ENCODE data around the gene SEMA3G.
A peak's percentile ranks its signal among the peaks of the same experiment; 100 is the strongest.

The SEMA3G gene

DNA sequence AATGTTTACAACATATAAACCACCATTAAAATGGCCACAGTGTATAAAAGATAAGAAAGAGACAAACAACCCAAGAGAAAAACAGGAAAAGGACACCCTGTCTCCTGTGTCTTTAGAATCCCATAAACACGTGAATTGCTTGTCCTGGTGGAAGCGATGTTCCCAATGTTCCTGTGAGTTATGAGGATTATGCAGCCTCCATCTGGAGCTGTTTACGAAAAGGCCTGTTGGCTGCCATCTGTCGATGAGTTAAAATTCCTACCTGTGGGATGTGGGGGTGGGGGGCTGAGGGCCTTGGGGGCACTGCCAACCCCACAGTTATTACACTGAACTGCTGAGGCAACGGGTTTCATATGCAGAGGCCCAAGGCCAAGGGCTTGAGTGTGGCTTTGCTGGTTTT lies 24.1 kb upstream of the SEMA3G start:
- Histone ChIP-seq H3K4me1 (ENCODE audit: insufficient read depth, low read length) (no peaks in the 10 kb centered on the region), H3K9me3 (ENCODE audit: control insufficient read depth, insufficient read depth, low read length) (no peaks in the 10 kb centered on the region), H3K9ac (ENCODE audit: low read depth, low read length) (no peak overlapping the region), H3K36me3 (ENCODE audit: insufficient read depth, low read length) (peaks cover 13% of the 10 kb centered on the region)

DNA sequence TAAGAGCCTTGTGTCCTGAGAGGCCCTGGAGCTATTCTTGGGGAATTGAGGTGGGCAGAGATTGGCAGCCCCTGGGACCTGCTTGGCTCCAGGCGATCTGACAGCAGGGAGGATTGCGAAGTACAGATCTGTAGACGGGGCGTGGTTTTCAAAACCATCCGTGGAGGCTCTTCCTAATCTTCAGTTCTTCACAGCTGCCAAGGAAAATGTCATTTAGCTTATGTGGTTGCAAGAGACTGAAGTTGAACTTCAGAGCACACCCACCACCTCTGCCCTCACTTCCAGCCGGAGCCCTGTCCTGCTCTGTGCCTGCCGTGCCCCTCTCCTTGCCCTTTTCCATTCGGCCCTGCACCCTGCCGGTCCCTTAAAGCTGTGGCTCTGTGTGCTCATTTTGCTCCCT lies 23.4 kb upstream of the SEMA3G start:
- Histone ChIP-seq H3K4me1 (ENCODE audit: insufficient read depth, low read length) (no peaks in the 10 kb centered on the region), H3K9ac (ENCODE audit: low read depth, low read length) (no peak overlapping the region), H3K9me3 (ENCODE audit: control insufficient read depth, insufficient read depth, low read length) (no peaks in the 10 kb centered on the region), H3K36me3 (ENCODE audit: insufficient read depth, low read length) (peaks cover 10% of the 10 kb centered on the region)

DNA sequence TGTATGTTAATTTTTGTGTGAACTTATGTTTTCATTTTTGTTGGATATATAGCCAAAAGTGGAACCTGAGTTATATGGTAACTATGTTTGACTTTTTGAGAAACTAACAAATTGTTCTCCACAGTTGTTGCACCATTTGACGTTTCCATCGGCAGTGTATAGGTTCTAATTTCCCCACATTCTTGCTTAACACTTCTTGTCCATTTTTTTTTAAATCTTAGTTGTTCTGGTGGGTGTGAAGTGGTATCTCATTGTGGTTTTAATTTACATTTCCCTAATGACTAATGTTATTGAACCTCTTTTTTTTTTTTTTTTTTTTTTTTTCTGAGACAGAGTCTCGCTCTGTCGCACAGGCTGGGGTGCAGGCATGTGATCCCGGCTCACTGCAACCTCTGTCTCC lies 18.5 kb upstream of the SEMA3G start:
- no peaks in the 10 kb centered on the region for H3K9me3 ChIP-seq (ENCODE audit: control insufficient read depth, insufficient read depth, low read length)
- H3K36me3 ChIP-seq (ENCODE audit: insufficient read depth, low read length): peaks cover 22% of the 10 kb centered on the region
- no peak overlapping the region for H3K9ac ChIP-seq (ENCODE audit: low read depth, low read length)
- no peaks in the 10 kb centered on the region for H3K4me1 ChIP-seq (ENCODE audit: insufficient read depth, low read length)

DNA sequence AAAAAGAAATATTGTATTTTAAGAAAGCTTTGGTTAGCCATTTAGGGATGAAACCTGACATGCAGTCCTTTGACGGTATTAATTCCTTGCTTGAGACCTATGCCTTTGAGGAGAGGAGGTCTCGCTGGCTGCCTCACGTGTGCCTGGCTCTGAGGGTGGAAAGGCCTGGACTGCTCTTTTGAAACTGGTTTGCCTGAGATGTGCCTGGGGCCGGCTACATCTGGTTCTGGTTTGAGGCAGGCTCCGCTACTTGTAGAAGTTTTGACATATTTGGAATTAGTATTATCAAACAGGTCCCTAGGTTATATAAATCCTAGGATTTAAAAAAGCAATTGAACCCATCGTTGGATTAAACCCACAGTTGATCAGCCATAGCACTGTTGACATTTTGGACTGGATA lies 17.0 kb upstream of the SEMA3G start:
- no peaks in the 10 kb centered on the region for H3K9me3 ChIP-seq (ENCODE audit: control insufficient read depth, insufficient read depth, low read length)
- peaks cover 29% of the 10 kb centered on the region for H3K36me3 ChIP-seq (ENCODE audit: insufficient read depth, low read length)
- H3K9ac ChIP-seq (ENCODE audit: low read depth, low read length): no peak overlapping the region
- H3K4me1 ChIP-seq (ENCODE audit: insufficient read depth, low read length): no peaks in the 10 kb centered on the region

DNA sequence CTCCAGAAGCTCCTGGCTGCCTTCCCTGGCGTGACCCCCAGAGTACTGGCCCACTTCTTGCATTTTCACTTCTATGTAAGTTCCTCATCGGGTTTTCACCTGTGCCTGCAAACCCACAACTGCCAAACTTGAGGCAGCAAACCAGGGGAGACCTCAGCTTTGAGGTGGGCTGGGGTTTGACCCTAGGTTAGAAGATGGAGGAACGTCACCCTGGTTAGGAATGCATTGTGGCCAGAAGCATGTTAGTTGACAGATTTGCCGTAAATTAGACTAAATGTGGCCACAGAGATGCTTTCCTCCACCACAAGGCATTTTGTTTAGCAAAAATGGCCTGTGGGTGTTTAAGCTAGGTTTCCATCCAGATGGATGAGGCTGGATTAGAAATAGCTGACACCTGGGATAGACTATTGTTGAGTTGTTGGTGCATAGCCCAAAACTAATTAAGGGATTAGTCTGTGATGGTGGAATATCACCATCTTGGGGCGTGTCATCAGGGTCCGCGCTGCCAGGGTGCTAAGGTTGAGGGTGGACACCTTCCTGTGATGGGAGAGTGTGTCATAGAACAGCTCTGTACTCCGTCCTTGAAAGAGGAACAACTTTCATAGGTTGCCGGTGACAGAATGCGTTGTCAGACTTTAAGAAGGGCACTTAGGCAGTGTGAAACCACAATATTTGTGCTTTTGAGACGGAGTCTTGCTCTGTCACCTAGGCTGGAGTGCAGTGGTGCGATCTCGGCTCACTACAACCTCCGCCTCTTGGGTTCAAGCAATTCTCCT lies 14.1 kb upstream of the SEMA3G start:
- Histone ChIP-seq H3K36me3 (ENCODE audit: insufficient read depth, low read length) (peaks cover 26% of the 10 kb centered on the region), H3K9me3 (ENCODE audit: control insufficient read depth, insufficient read depth, low read length) (no peaks in the 10 kb centered on the region), H3K4me1 (ENCODE audit: insufficient read depth, low read length) (peaks cover 8% of the 10 kb centered on the region; the same call in 1 of the 2 replicates), H3K9ac (ENCODE audit: low read depth, low read length) (no peak overlapping the region)

DNA sequence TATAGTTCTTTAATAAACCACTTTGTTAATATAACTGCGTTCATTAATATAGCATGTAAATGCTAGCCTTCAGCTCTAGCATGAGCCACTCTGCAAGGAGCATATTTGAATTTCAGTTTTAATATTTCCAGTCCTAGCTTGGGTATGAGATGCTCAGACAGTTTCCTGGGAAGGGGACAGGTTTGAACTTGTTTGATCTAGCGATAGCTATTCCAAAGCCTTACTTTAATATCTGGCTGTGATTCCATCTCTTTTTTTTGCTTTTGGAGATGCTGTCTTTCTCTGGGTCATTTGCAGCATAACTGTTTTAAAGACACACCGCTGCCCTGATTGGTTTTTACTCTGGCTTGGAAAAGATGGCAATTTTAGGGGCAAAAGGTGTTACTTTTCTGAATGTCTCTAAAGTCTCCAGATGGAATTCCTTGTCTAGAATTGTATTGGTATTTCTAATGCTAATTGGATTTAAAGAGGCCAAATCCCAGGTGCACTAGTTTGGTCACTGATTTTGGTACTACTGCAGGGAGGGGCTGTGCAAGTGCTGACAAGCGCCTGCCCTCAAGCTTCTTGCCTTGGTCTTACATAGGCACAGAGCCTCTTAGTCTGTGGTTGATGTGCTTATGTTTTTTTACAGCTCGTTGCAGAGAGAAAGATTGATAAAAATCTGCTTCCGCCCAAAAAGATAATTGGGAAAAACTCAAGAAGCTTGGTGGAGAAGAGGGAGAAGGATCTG lies 13.3 kb upstream of the SEMA3G start:
- Histone ChIP-seq H3K36me3 (ENCODE audit: insufficient read depth, low read length) (peaks cover 26% of the 10 kb centered on the region), H3K9ac (ENCODE audit: low read depth, low read length) (no peak overlapping the region), H3K4me1 (ENCODE audit: insufficient read depth, low read length) (peaks cover 8% of the 10 kb centered on the region; the same call in 1 of the 2 replicates), H3K9me3 (ENCODE audit: control insufficient read depth, insufficient read depth, low read length) (no peaks in the 10 kb centered on the region)

DNA sequence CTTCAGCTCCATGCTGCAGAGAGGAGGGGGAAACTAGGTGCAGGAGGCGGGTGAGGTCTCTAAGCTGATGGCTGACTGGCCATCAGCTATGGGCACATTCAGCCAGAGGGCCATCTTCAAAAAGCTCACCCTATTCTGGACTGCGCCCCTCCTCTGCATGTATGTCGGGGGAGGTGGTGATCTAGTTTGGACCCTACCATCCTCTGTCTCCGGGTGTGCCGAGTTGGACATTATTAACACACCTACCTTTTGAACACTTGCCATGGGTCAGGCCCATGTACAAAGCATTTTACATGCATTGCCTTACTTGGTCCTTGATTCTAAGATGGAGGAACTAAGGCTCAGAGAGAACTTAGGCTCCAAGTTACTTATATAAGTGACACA lies 11.9 kb upstream of the SEMA3G start:
- Histone ChIP-seq H3K9me3 (ENCODE audit: control insufficient read depth, insufficient read depth, low read length) (no peaks in the 10 kb centered on the region), H3K9ac (ENCODE audit: low read depth, low read length) (peak overlapping the region; percentile 68), H3K36me3 (ENCODE audit: insufficient read depth, low read length) (peaks cover 22% of the 10 kb centered on the region), H3K4me1 (ENCODE audit: insufficient read depth, low read length) (peaks cover 8% of the 10 kb centered on the region; the same call in 1 of the 2 replicates)

DNA sequence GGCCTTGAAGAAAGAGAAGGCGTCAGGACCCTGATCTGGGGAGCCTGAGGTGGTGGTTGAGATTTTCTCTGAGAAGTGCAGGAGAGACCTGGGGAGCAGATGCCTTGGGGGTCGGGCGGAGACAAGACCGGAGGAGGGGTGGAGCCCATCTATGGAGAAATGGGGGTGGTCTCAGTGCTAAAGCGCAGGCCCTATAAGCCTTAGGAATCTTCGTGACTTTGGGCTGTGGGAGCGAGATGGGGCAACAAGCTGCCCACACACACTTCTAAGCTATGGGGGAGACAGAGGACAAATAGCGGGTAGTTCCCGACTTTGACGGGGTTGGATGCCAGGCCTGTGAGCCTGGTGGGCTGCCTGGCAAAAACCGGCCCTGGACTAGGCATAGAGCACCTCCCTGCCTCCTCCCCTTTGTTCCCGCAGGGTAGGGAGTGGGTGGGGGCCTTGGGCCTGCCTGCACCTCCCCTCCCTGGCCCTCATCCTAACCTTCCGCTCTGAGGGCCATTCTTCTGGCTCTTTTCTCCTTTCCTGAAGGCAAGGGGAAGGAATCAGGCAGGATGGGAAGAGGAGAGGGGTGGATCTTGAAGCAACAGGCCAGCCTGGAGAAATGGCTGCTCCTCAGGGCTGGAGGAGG lies 11.4 kb upstream of the SEMA3G start:
- H3K9ac ChIP-seq (ENCODE audit: low read depth, low read length): peak overlapping the region; percentile 68
- no peaks in the 10 kb centered on the region for H3K9me3 ChIP-seq (ENCODE audit: control insufficient read depth, insufficient read depth, low read length)
- H3K4me1 ChIP-seq (ENCODE audit: insufficient read depth, low read length): peaks cover 8% of the 10 kb centered on the region; the same call in 1 of the 2 replicates
- H3K36me3 ChIP-seq (ENCODE audit: insufficient read depth, low read length): peaks cover 22% of the 10 kb centered on the region

DNA sequence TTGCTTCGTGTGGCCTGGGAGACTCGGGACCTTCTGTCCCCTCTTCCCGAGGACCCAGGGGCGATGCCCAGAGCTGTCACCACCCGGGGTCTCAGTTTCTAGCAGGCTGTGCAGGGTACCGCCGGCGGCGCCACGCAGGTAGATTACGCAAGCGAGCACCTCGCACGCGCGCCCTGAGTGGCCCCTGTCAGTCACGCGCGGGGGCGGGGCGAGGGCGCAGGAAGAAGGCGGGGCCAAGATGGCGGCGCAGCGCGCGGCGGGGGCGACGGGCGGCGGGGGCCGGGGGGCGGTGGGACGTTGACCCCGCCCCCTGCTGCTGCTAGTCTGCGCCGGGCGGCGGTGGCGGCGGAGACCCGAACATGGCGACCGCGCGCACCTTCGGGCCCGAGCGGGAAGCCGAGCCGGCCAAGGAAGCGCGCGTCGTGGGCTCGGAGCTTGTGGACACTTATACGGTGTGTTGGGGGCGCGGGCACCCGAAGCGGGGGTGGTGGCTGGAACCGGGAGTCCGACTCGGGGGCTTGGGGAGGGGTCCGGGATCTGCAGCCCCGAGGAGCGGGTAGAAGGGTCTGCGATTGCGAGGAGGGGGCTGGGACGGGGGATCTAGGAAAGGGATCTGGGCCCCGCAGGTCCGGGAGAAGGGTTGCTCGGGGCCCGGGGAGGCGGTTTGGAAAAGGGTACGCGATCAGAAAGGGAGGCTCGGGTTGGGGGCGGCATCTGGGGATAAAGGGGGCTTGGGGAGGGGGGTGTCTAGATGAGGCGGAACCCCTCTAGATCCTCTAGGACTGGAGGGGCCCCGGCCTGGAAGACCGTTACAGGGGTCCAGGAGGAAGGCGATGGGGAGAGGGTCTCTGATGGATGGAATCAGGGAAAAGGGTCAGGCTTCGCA lies 10.6 kb upstream of the SEMA3G start, which contains the start of gene NISCH:
Gene NISCH (plus strand): TSS at position 322 of the 886 bp plus-strand sequence. CDS start 38 bp downstream, at position 360.
- Histone ChIP-seq H3K9ac (ENCODE audit: low read depth, low read length) (peak within 1 kb of the TSS; percentile 68), H3K4me1 (ENCODE audit: insufficient read depth, low read length) (peaks cover 9% of the 10 kb centered on the region), H3K36me3 (ENCODE audit: insufficient read depth, low read length) (peaks cover 22% of the 10 kb centered on the region), H3K9me3 (ENCODE audit: control insufficient read depth, insufficient read depth, low read length) (no peaks in the 10 kb centered on the region)

DNA sequence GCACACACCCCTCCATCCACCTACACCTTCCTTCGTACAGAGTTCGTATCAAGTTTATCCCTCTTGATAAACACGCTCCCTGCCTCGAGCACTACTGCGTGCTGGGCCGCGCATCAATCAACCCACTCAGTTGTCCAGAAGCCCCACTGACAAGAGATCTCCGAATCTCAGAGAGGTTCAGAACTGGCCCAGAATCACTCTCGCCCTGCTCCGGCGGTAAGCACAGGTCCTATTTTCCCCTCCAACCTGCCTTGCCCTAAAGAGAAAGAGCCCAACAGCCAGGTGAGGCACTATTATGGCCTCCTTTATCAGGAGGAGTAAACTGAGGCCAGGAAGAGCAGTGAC lies 10.0 kb upstream of the SEMA3G start:
- Histone ChIP-seq H3K36me3 (ENCODE audit: insufficient read depth, low read length) (peaks cover 18% of the 10 kb centered on the region), H3K9ac (ENCODE audit: low read depth, low read length) (peak overlapping the region; percentile 52), H3K9me3 (ENCODE audit: control insufficient read depth, insufficient read depth, low read length) (no peaks in the 10 kb centered on the region), H3K4me1 (ENCODE audit: insufficient read depth, low read length) (peaks cover 15% of the 10 kb centered on the region)

DNA sequence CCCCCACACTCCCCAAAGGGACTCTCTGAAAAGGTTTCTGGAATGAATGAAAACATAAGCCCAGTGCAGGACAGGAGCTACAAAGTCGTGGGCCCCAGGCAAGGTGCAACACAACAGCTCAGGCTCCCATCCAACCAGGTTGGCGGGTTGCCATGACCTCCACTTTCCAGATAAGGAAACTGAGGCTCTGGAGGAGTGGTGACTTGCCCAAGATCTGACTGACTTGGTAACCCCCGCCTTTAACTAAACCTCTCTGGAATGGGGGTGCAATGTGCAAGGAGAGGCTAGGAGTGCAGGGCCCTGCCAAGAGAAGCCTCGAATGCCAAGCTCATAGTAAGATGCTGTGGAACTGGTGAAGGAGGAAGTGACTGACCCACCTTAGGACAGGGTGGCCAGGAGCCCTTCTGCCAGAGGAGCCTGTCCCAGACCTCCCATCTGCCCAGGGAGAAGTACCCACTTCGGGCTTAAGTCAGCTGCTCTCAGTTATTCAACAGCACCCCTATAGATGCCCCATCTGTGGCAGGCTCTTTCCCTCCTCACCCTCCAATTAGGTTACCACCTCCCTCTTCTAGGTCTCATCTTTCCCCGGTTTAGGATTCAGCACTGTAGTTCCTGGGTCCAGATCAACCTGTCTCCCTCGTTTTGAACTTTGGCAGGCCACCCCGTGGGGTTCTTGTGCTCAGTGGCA lies 9.5 kb upstream of the SEMA3G start:
- H3K9ac ChIP-seq (ENCODE audit: low read depth, low read length): no peak overlapping the region
- H3K36me3 ChIP-seq (ENCODE audit: insufficient read depth, low read length): peaks cover 18% of the 10 kb centered on the region
- H3K9me3 ChIP-seq (ENCODE audit: control insufficient read depth, insufficient read depth, low read length): no peaks in the 10 kb centered on the region
- H3K4me1 ChIP-seq (ENCODE audit: insufficient read depth, low read length): peaks cover 15% of the 10 kb centered on the region

DNA sequence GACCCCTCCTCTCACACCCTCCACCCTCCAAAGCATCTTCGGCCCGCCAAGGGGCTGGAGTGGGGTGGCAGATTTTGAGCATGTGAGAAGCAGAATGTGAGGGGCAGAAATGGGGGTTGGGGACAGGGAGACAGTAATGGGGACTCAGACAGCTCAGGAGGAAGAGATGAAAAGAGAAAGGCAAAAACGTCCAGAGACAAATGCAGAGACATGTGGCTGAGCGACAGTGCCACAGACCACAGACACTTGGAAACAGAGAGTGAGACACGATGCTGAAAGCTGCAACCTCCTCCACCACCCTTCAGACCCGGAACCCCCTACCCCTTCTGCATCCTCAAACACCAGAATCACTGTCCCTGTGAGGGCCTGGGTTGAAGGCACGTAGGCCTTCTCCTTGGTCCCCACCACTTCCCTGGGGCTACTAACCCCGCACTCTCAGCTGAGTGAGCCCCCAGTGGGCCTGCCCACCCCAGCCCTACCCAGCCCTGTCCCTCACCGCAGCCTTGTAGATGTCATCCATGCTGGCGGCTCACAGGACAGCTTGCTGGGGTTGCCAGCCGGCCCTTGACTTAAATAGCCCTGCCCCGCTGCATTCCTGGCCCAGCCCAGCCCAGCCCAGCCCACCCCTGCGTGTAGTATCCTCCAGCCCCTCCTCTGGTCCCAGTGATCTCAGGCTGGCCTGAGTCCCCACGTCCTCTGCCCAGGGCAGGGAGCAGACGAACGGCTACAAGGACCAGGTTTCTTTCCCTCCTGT lies 8.8 kb upstream of the SEMA3G start, which contains the start of gene TNNC1:
Gene TNNC1 (minus strand): TSS at position 546 of the 754 bp plus-strand sequence. CDS start 26 bp downstream, at position 520.
- no peaks in the 10 kb centered on the region for H3K9me3 ChIP-seq (ENCODE audit: control insufficient read depth, insufficient read depth, low read length)
- no peak within 1 kb of the TSS for H3K9ac ChIP-seq (ENCODE audit: low read depth, low read length)
- H3K4me1 ChIP-seq (ENCODE audit: insufficient read depth, low read length): peaks cover 15% of the 10 kb centered on the region
- H3K36me3 ChIP-seq (ENCODE audit: insufficient read depth, low read length): peaks cover 11% of the 10 kb centered on the region
